NCI-H1930 (cell line): ENCODE measurements around the gene AP1B1.

Source experiments
- DNase-seq, 2 experiments: peaks; one replicate each; lab custom pipeline; 2025; lab: John Stamatoyannopoulos, UW

Gene AP1B1

DNA sequence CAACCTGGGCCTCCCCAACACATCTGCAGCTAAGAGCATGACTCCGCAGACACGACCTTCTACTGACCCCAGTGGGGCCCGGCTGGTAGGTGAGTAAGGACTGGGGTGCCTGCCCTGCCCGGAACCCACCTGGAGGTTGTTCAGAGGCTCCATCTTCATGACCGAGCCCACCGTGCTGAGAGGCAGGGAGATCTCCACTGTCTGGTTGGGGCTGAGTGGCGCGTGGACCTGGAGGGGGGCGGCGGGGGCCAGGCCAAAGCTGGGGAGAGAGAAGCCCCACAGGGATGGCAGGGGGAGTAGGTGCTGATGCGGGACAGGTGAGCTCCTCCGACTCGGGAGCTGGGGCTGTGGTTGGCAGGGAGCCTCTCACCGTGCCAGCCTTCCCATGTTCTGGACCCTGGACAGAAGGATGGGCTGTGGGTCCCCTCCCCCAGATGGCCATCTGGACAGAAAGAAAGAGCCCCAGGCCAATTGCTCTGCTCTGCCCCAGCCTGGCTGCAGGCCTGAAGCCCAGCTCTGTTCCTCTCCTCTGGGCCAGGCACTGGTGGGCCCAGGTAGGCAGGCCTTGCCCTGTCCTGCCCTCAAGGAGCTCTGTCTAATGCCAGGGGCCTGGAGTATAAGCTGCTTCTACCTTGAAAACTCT, 56.6 kb downstream of the AP1B1 start:
- no peak for DNase-seq

DNA sequence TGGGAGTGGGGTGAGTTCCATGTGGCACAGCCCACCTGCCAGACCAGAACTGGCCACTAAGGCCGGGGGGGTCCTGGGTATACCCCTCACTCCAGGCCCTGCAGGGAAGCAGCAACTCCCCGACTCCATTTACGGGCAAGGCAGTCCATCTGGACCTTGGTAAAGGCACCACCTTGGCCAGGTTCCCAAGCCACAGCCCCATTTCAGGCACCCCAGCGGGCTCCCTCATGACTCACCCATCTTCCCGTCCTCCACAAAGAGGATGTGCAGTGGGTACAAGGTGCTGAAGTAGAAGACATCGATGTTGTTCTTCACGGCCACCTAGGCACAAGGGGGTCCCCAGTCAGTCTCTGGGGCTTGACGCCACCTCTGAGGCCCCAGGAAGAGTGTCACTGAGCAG, 57.2 kb downstream of the AP1B1 start:
- DNase-seq, result no peak

DNA sequence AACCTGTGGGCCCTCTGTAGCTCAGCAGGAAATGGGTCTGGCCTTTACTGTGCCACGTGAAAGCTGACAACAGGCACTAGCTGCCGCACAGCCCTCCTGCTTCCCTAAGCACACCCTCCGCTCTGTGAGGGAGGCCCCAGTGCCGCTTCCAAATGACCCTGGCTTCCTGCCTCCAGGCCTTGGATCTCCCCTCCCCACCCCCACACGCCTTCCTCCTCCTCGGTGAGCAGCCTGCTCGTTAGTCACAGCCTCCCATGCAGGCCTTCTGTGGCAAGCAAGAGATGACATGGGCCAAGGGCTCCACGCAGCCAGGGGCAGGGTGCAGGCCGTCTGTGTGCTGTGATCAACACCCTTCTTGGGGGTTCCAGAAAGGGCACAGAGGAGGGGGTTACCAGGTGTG, 57.6 kb downstream of the AP1B1 start:
- DNase-seq, result no peak

DNA sequence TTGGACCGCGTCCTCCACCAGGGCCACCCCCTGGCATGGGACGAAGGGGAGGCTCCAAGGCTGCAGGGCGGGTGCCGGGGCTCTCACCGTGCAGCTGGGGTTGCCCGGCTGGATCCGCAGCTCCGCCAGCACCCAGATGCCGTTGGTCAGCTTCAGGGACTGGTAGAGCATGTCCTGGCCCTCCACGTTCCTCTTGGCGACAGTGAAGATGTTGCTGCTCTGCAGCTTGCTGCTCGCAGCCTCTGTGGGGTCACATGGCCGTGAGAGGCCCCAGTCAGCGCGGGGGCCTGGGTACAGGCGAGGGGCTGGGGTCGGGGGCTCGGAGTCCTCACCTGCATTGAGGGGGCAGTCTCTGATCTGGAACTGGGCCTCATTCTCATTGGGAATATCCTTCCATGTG, 58.1 kb downstream of the AP1B1 start:
- no peak for DNase-seq

DNA sequence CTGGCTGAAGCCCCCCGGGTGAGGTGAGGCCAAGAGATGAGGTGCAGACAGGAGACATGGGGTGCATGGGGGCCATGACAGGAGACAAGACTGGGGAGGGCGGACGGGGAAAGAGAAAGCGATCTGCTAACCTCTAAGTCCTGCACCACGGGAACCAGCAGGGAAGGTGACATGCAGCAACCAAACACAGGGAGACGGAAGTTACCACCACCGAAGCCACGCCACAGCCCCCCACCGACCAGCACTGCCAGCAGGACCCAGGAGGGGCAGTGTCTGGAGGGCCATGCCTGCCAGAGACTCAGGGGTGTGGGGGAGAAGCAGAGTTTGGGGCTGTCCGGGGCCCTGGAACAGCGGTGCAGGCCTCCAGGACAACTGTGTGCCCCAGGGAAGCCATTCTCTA, 58.8 kb downstream of the AP1B1 start:
- no peak for DNase-seq

DNA sequence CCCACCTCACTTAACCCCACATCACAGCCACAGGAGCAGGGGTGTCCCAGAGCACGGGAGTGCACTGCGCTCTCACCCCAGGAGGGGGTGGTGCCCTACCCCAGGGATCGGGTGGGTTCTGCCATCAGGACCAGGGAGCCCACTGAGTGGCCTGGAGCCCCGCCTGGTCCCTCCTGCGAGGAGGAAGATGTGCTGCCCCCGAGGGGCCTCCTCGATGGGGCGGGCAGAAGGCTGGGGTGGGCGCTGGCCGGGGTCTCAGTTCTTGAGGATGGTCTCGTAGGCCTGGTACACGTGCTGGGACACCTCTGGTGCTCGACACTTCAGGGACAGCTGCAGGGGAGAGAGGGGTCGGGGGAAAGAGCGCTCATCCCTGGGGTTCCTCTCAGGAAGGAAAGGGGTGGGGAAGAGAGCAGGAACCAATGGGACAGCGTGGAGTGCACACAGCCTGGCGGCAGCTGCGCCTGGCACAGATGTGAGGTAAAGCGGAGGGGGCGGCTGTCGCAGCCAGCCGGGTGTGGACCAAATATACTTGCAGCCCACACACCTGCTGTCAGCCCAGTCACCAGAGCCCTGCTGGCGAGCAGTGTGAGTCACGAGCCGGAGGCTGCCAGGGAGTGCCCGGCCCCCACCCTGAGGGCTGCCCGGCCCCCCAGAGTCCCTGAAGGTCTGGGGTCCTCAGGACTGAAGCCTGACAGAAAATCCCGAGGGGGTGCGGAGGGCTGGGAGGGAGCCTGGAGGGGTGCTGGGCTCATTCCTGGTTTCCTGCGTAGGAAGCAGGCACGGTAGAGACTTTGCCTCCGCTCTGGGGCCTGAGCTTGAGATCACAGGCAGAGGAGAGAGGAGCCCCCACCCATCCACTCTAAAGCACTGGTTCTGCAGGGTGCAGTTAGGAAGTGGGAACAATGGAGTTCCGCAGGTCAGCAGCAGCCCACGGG, 59.5 kb downstream of the AP1B1 start:
- DNase-seq, result no peak

DNA sequence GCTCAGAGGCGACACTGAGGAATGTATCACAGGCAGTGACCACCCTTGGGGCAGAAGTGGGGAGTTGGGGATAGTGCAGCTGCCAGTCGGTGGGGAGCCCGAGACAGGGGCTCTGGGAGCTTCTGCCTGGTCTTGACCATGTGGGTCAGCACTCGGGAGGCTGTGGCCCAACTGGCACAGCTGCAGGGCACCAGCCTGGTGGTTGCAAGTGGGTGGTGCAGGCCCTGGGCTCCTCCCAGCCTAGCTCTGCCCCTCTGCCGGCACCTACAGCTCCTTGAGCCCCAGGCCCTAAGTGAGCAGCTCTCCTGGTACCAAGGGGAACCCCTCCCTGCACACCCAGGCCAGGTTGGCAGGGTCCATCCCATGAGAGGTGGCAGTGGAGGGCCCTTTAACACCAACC, 60.3 kb downstream of the AP1B1 start:
- no peak for DNase-seq

DNA sequence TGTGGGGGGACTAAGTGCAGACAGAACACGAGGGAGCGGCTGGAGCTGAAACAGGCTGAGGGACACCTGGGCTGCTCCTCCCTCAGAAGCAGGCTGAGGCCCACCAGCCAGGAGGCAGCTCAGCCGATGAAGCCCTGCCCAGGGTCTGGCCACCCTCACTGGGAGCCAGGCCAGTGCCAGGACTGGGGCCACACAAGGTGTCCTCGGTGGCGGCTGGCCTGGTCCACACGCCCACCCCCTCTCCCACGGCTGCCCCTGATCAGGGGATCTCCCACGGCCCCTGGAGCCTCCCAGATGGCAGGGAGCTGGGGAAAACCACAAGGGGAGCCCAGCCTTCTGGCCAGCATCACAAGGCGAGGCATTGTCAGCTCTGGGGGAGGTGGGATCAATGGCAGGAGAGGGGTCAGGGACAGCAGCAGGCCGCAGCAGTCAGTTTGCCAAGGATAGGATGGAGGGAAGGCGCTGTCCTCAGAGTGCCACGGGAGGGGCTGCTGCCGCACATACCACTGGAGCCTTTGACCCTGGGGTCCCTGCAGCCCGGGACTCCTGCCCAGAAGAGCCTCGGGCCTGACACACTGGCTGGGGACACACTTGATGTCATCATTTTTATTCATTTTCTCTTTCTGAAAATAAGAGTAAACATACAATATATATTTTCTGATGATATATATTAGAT, 61.1 kb downstream of the AP1B1 start:
- no peak for DNase-seq

DNA sequence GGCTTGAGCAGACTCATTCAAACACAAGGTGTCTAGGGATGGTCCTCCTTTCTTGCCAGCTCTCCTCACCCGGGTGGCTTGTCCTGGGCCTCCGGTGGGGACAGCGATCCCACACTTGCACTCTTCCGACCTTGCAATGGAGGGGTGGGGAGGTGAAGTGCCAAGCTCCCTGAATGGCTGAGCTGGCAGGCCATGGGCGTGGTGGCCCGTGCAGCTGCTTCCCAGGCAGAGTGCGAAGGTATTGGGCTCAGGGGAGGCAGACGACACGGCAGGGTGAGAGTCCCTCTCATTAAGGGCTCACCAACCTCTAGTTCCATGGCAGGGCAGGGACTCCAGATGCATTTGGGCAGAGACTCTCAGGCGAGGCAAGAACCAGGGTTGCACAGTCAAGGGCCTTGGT, 61.9 kb downstream of the AP1B1 start:
- DNase-seq, result no peak

DNA sequence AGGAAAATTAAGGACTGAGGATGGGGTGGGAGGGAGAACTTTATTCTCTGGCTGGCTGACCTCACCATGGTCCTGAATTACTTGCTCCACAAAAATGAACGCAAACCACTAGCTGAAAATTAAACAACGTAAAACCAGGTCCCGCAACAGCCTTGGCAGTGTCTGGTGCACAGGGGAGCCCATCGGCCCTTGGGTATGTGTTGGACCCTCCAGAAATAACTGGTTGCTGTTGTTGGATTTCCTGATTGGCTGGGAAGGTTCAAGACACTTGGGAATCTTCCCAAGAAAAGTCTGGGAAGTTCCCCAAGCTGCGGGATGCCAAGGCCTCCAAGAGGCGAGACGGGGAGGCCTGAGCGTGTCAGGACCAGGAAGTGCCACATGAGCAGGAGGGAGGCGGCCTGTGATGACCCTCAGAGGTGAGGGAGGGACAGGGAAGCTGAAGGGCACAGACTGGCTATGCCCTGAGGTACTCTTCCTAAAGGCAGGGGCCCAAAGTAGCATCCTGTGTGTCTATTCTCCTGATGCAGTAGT, 62.5 kb downstream of the AP1B1 start:
- no peak for DNase-seq

DNA sequence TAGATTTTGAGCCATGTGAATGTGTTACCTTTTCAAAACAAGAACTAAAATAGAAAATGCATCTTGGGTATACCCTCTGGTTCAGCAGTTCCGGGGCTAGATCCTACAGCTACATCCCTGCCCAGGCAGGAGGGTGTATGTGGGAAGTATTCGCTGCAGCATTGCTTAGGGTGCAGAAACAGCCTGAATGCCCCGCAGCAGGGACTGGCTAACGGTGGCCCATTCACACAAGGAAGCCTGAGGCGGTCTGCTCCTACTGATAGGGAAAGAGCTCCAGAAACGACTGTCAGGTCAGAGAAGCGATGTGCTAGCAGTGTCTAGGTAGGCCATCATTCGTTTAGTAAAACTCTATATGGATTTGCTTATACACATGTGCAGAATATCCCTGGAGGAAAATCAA, 63.0 kb downstream of the AP1B1 start:
- DNase-seq, result no peak

DNA sequence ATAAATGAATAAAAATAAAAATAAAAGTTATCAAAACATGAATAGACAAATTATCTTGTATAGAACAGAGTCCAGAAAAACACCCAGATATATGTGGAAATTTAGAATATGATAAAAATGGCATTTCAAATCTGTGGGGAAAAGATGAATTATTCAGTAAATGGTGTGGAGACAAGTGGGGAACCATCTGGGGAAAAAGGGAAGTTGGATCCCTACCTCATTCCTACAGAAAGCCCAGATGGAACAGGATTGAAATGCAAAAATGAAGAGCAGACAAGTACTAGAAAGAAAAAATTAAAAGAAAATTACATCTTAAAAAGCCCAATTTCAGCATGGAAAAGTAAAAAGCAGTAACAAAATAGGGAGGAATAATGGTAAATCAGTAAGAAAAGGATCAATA, 64.7 kb downstream of the AP1B1 start:
- no peak for DNase-seq

DNA sequence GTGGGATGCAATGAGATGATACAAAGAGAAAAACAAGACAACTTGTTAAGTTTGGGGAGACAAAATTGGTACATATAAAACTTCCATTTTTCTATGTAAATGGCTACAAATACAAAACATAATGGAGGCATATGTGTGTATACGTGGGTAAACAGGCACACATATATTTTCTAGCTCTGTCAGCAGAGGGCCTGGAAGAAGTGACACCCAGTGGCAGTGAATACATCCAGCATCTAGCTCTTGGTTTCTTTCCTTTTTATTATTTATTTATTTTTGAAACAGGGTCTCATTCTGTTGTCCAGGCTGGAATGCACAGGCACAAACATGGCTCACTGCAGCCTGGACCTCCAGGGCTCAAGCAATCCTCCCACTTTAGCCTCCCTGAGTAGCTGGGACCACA, 67.8 kb downstream of the AP1B1 start:
- DNase-seq, result no peak

DNA sequence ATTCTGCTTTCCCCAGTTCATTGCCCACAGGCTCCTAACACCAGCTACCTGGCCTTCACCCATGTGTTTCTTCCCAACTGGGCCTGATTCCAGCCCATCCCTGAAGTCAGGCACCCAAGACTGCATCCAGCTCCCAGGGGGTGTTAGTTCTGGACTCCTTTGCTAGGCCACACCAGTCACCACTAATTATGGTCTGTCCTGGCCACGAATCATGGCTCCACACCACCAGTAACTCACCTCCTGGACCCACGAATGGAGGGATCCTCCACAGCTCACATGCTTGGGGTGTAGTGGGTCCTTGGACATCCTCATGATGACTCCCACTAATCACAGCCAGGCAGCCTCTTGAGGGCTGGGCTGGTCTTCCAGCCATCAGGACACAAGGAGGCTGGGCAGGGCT, 69.3 kb downstream of the AP1B1 start:
- no peak for DNase-seq

DNA sequence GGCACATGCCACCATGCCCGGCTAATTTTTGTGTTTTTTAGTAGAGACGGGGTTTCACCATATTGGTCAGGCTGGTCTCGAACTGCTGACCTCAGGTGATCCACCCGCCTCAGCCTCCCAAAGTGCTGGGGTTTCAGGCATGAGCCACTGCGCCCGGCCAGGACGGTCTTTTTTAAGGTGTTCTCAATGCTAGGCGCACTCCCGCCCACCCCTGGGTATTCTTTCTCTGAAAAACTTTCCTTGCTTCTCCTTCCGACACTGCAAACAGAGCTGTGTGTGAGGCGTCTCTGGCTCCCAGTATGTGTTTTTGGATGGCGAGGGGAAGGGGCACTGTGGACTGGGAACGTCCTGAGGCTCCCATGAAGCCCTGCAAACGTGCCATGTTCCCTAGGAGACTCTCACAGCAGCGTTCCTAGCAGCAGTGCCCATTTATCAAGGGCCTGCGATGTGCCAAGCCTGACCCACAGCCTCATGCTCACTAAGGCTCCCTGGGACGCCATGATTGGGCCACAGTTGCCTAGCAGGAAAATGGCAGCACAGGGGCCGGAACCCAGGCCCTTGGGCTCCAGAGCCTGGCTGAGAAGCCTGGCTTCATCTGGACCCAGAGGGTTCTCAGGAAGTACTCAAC, 70.4 kb downstream of the AP1B1 start:
- DNase-seq, result no peak

DNA sequence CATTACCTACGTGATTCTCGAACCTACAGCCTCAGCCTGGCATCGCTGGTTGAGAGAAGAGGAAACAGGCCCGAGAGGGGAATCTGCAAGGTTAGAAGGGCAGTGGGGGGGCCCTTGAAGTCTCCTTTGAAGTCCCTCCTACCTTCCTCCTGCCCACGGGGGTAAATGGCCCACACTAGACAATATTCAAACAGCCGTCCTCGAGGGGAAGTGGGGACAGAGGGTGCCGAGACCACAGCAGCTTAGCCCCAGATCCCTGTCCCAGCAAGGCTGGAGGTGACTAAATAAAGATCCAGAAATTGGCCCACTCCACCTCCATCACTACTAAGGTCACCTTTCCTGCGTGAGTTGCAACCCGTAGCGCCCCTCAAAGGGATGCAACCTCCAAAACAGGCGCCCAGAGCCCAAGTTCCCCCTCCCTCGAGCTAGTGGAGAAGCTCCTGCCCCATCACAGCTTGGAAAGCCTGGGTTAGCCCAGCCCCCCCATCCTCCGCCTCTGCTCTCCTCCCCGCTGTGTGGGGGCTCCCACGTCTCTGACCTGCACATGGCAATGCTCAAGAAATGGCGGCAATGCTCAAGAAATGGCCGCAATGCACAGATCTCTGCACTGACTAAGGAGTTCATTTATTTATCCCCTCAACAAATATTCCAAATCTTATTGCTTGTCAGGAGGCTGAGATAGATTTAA, 72.1 kb downstream of the AP1B1 start:
- DNase-seq, result no peak

DNA sequence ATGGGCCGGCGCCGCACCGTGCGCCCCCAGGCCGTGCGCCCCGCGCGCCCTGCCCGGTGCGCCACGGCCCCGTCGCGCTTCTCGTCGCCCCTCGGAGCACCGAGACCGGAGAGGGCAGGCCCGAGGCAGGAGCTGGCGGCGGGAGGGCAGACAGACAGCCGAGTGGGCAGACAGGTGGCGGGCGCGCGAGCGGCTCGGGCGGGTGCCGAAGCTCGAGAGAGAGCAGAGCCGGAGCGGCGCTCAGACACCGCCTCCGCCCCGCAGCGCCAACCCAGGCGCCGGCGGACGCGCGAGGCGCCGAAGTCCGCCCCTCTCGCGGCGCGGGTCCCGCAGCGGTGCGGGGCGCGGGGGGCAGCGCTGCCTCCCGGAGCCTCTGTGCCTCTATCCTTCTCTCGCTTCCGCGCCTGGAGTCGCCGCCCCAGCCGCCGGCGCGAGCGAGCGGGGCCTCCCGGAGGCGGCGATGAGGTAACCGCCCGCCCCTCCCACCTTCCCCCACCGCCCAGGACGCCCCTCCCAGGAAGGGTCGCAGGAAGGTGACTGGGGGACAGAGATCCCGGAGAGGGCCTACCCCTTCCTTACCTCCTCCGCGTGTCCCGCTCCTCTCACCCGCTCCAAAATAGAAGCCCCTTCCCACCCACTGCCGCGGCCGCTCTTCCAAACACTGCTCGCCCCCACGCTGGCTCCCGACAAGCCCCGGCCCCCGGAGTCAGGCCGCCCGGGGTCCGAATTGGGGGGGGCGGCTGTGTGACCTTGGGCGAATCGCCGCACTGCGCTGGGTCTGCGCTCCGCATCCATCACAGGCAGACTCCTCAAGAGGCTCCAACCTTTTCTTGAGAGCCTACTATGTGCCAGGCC, 72.9 kb downstream of the AP1B1 start, which contains the start of gene RASL10A:
RASL10A (minus strand) TSS at position 412 of the 855 bp plus-strand sequence. CDS start 451 bp downstream, outside the sequence.
- peak in 1 of 2 experiments; percentile 31 for DNase-seq

DNA sequence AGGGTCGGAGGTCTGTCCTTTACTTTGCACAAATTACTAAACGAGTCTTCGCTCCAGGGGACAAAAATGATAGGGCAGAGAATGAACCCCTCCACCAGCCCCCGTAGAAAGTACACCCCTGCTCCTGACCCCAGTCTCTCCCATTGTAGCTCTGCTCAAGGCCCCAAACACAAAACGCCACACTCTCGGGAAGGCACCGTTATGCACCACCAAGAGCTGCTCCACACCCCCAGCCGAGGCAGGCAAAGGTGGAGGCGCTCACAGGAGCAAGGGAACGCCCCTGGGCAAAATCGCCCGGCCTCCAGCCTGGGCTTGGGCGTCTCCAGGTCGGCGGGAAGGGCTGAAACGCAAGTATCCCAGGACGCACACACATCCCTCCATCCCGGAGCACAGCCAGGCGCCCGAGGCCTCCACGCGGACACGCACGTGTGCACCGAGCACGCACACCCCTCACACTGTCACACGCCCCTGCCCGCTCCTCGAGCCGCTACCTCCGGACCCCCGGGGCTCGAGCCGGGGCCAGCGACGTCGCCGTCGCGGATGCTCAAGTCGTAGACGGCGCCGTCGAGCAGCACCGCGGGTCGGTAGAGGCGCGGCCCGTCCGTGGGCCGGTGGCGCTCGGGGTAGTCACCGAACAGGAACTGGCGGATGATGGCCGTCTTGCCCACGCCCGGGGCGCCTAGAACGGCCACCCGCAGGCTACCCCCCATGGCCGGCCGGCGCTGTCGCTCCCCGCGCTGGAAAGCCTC, 73.7 kb downstream of the AP1B1 start:
- DNase-seq, result no peak

DNA sequence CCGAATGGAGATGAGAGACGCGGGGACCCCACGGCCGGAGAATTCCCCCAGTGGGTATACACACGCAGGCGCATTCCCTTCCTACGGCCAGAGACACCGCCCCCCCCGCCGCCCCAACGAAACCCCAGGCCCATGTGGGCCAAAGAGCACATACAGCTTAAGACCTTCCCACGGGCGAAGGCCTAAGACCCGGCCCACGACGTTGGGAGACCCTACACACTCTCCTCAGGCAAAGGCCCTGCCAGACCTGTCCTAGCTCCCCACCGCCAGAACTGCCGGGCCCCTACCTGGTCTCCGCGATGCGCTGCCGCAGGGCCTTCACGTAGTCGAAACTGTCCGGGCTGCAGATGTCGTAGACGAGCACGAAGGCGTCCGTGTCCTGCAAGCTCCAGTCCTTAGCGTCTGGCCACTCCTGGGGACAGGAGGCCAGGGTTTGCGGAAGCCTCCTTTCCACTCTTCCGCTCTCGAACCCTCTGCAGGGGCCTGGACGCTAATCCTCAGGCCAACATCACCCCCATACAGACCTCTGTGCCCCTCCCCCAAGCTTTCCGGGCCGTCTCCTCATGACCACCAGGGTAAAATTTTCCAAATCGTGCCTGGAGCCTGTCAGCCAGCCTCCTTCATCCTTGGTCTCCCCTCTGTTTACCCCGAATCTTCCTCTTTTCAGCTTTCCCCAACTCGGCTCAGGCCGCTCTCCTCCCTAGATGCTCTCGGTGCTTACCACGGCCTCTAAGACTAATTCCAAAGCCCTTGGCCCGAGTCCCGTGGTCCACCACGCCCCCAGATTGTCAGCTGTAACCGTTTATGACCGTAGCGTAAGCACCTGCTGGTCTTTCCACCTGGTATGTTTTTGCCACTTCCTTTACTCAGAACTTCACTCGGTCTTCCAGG, 74.5 kb downstream of the AP1B1 start:
- DNase-seq, result no peak
